ENCODE results near the gene TMEM270.

GRCh38 chr7:73850781-73851207, 10.2 kb upstream of the TMEM270 start:
- no peak for TF ChIP-seq CTCF (IDR thresholded peaks at IDR 0.05)
- no peak for TF ChIP-seq POLR2A (IDR thresholded peaks at IDR 0.05)
- TF ChIP-seq EP300 (IDR thresholded peaks at IDR 0.05): peak in 1 of 4 donors; percentile 16
- peak in 3 of 4 donors; percentile 6 to 80 (median 17) for TF ChIP-seq POLR2AphosphoS5 (IDR thresholded peaks at IDR 0.05)

Data from sigmoid colon (tissue), 4 donors.